ENCODE measurements around the gene TREML1. TPM values are rescaled to one million over a fixed set of nuclear protein-coding genes. Genes with fewer than 3 reads are reported as not detected.

TREML1 gene
- total RNA-seq, 4 donors from 2014 or later, result not detected

- Histone ChIP-seq H3K36me3 (no peaks in the 10 kb centered on the region), H3K9me3 (no peaks in the 10 kb centered on the region), H3K4me3 (no peak overlapping the region), H3K27ac (no peak overlapping the region), H3K27me3 (peaks cover 3% of the 10 kb centered on the region), H3K4me1 (no peaks in the 10 kb centered on the region)
- 79% methylated on average over 10 of the region's 10 CpGs for WGBS
- peak in 1 of 2 donors; percentile 43 for DNase-seq (ENCODE audit: low spot score in 2 of 2)
- TF ChIP-seq CTCF (IDR thresholded peaks at IDR 0.05) (no peak), EP300 (IDR thresholded peaks at IDR 0.05) (no peak), POLR2AphosphoS5 (IDR thresholded peaks at IDR 0.05) (no peak), POLR2A (IDR thresholded peaks at IDR 0.05) (no peak)
Measured at GRCh38 chr6:41186031-41186562, 31.9 kb upstream of the TREML1 start.

- Histone ChIP-seq H3K36me3 (no peaks in the 10 kb centered on the region), H3K27me3 (no peaks in the 10 kb centered on the region), H3K9me3 (no peaks in the 10 kb centered on the region), H3K4me3 (no peak overlapping the region), H3K4me1 (no peaks in the 10 kb centered on the region), H3K27ac (no peak overlapping the region)
- peak in 1 of 2 donors; percentile 36 for DNase-seq (ENCODE audit: low spot score in 2 of 2)
- 83% methylated on average over 6 of the region's 7 CpGs for WGBS
- TF ChIP-seq POLR2AphosphoS5 (IDR thresholded peaks at IDR 0.05), result no peak
- TF ChIP-seq CTCF (IDR thresholded peaks at IDR 0.05), result no peak
- TF ChIP-seq EP300 (IDR thresholded peaks at IDR 0.05), result no peak
- no peak for TF ChIP-seq POLR2A (IDR thresholded peaks at IDR 0.05)
Measured at GRCh38 chr6:41184761-41185160, 30.6 kb upstream of the TREML1 start.

- H3K4me3 ChIP-seq, result no peak overlapping the region
- H3K27me3 ChIP-seq, result no peaks in the 10 kb centered on the region
- no peaks in the 10 kb centered on the region for H3K4me1 ChIP-seq
- DNase-seq (ENCODE audit: low spot score in 2 of 2), result peak in 1 of 2 donors; percentile 21
- H3K27ac ChIP-seq, result no peak overlapping the region
- WGBS, result 81% methylated on average over 4 of the region's 4 CpGs
- no peaks in the 10 kb centered on the region for H3K9me3 ChIP-seq
- no peak for TF ChIP-seq EP300 (IDR thresholded peaks at IDR 0.05)
- no peak for TF ChIP-seq POLR2A (IDR thresholded peaks at IDR 0.05)
- peak in 1 of 2 donors; percentile 43 for TF ChIP-seq CTCF (IDR thresholded peaks at IDR 0.05)
- H3K36me3 ChIP-seq, result no peaks in the 10 kb centered on the region
Measured at GRCh38 chr6:41182069-41183034, 28.2 kb upstream of the TREML1 start.

GRCh38 chr6:41181566-41181965, 27.4 kb upstream of the TREML1 start:
- peak in 1 of 2 donors; percentile 21 for DNase-seq (ENCODE audit: low spot score in 2 of 2)
- H3K27ac ChIP-seq, result no peak overlapping the region
- no peaks in the 10 kb centered on the region for H3K27me3 ChIP-seq
- no peaks in the 10 kb centered on the region for H3K4me1 ChIP-seq
- no peaks in the 10 kb centered on the region for H3K9me3 ChIP-seq
- TF ChIP-seq POLR2A (IDR thresholded peaks at IDR 0.05), result no peak
- TF ChIP-seq POLR2AphosphoS5 (IDR thresholded peaks at IDR 0.05), result no peak
- no peak for TF ChIP-seq EP300 (IDR thresholded peaks at IDR 0.05)
- no peak for TF ChIP-seq CTCF (IDR thresholded peaks at IDR 0.05)
- no peak overlapping the region for H3K4me3 ChIP-seq
- no peaks in the 10 kb centered on the region for H3K36me3 ChIP-seq
- WGBS, result 31% methylated on average over 1 of the region's 1 CpG

GRCh38 chr6:41179163-41179562, 25.0 kb upstream of the TREML1 start:
- H3K36me3 ChIP-seq, result no peaks in the 10 kb centered on the region
- no peak overlapping the region for H3K4me3 ChIP-seq
- H3K27ac ChIP-seq, result no peak overlapping the region
- DNase-seq (ENCODE audit: low spot score in 2 of 2), result no peak
- no peaks in the 10 kb centered on the region for H3K9me3 ChIP-seq
- TF ChIP-seq EP300 (IDR thresholded peaks at IDR 0.05), result no peak
- TF ChIP-seq CTCF (IDR thresholded peaks at IDR 0.05), result no peak
- no peak for TF ChIP-seq POLR2AphosphoS5 (IDR thresholded peaks at IDR 0.05)
- TF ChIP-seq POLR2A (IDR thresholded peaks at IDR 0.05), result no peak
- peaks cover 3% of the 10 kb centered on the region for H3K27me3 ChIP-seq
- WGBS, result 63% methylated on average over 4 of the region's 4 CpGs
- no peaks in the 10 kb centered on the region for H3K4me1 ChIP-seq

All from suprapubic skin (tissue), 4 donors.